NT2/D1 (cell line): ENCODE measurements around the gene MDGA2.

Source experiments
- SUZ12 ChIP-seq: IDR thresholded peaks from 2 replicates; pipeline ENCODE4 v1.6.1; 2011; ENCODE audit not compliant: insufficient read length, insufficient read depth; ENCODE audit errors: extremely low read depth
- YY1 ChIP-seq: IDR thresholded peaks from 2 replicates; pipeline ENCODE4 v1.6.1; 2011; ENCODE audit not compliant: insufficient read length, insufficient read depth
- ZNF274 ChIP-seq: IDR thresholded peaks from 2 replicates; pipeline ENCODE4 v1.6.1; 2011; ENCODE audit warnings: mild to moderate bottlenecking, low read depth, low read length

DNA sequence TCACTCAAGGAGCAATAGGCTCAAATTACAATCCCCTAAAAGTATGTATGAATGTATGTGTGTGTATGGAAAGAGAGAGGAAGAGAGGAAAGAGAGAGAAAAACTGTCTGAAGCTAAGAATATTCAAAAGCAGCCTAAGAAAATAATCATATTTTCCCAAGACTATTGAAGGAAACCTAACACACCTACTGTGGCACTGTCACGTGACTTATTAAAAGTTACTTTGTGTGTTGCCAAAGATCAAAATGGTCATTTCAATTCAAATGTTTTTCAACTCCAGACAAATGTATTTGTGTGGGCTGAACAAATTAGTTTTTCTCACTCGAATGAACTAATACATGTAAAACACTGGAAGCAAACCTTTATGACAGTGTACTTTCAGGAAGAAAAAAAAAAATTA, 654.9 kb downstream of the MDGA2 start:
- TF ChIP-seq SUZ12: no peak
- no peak for TF ChIP-seq ZNF274
- TF ChIP-seq YY1: no peak
